Erythroblast (primary cell): ENCODE data around the gene DEPDC1.

ENCODE experiments used
- GATA1 ChIP-seq: IDR thresholded peaks from 2 replicates; pipeline ENCODE4 v1.6.1; 2011; ENCODE audit warnings: low read depth, mild to moderate bottlenecking, control low read depth, low read length, moderate library complexity
- POLR2A ChIP-seq: IDR thresholded peaks from 2 replicates; pipeline ENCODE4 v1.6.1; 2011; ENCODE audit warnings: mild to moderate bottlenecking, low read length

DNA sequence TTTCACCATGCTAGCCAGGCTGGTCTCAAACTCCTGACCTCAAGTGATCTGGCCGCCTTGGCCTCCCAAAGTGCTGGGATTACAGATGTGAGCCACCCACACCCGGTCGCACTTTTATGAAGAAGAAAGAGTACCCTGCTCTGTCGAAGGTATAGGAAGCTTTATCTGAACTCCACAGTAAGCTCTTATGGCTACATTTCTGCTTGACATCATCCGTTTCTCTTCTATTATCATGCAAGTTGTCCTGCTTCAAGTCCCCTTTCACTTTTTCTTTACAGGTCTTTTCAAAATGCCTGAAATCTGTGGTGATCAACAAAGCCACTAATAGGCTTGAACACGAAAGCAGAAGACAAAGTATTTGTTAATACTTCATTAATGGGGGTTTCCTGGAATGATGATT lies 51.2 kb downstream of the DEPDC1 start:
- TF ChIP-seq POLR2A, result no peak
- no peak for TF ChIP-seq GATA1
